Right renal pelvis (tissue), 4 donors: ENCODE measurements around the gene RASGRP3. TPM values are rescaled to one million over a fixed set of nuclear protein-coding genes. Genes with fewer than 3 reads are reported as not detected.

Experiments
- DNase-seq, 4 donors: peaks; one replicate each; pipeline ENCODE4 v3.0.0-alpha.2; 2013; ENCODE audit warnings: low read depth in 4 of 4, low spot score in 3 of 4, missing footprints in 1 of 4
- polyA plus RNA-seq, 4 donors: library from polyadenylated mRNA; unstranded; fragments of 120-200 nt; gene quantifications; one replicate each; pipeline ENCODE4 v1.2.1, GENCODE V29; 2013; ENCODE audit not compliant: insufficient read length in 4 of 4

RASGRP3 gene
- polyA plus RNA-seq, 4 donors, result 17.1 to 27.1 (median 22.9) TPM

DNA sequence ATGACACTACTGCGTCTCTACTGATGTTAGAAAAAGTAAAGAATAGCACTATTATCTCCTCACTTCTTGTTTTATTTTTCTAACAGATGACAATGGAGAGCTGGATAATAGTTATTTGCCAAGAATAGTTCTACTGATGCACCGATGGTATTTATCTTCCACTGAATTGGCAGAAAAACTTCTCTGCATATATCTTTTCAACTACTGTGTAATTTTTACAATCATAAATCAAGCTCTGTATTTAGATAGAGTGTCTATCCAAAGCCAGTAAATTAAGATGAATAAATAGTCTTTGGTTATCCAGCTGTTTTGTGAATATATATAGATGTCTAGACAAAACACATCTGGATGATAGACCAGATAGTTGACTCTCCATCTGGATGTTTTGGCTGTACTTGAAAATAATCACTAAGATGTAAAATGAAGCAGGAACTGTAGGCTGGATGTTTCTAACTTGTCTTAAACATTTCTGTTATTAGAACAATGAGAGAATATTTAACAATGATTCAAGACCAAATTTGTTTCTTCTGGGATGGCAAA lies 40.1 kb downstream of the RASGRP3 start:
- DNase-seq, result no peak

DNA sequence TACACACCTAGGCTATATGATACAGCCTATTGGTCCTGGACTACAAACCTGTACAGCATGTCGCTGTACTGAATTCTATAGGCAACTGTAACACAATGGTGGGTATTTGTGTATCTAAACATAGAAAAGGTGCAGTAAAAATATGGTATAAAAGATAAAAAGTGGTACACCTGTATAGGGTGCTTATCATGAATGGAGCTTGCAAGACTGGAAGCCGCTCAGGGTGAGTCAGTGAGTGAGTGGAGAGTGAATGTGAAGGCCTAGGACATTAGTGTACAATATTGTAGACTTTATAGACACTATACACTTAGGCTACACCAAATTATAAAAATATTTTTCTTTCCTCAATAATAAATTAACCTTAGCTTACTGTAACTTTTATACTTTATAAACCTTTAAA lies 41.8 kb downstream of the RASGRP3 start:
- no peak for DNase-seq

DNA sequence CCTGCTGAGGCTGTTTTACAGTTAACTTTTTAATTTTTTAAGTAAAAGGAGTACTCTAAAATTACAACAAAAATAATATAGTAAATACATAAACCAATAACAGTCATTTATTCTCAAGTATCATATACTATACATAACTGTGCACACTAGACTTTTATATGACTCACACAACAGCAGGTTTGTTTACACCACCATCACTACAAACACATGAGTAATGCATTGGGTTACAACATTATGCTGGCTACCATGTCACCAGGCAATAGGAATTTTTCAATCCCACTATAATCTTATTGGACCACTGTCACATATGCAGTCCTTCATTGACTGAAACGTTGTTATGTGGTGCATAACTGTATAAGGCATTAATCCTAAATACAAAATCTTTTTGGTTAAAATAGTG lies 42.5 kb downstream of the RASGRP3 start:
- DNase-seq, result no peak

DNA sequence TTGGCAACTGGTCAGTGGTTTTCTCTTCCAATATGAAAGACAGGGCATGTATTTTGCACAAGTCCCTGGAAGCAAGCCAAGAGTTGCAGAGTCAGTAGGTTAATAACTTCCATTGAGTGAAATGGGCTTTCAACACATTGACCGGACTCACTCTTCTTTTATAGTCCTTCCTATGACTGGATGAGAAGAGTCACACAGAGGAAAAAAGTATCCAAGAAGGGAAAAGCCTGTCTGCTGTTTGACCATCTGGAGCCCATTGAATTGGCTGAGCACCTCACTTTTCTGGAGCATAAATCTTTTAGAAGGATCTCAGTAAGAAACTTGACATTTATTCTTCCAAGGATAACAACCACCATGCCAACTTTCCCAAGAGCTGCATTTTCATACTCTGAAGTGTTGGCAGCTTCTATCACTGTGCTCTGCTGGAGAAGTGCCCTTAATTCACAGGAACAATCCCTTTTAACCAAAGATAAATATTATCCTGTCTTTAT lies 45.4 kb downstream of the RASGRP3 start:
- DNase-seq, result peak; percentile 23 to 58 (median 46)

DNA sequence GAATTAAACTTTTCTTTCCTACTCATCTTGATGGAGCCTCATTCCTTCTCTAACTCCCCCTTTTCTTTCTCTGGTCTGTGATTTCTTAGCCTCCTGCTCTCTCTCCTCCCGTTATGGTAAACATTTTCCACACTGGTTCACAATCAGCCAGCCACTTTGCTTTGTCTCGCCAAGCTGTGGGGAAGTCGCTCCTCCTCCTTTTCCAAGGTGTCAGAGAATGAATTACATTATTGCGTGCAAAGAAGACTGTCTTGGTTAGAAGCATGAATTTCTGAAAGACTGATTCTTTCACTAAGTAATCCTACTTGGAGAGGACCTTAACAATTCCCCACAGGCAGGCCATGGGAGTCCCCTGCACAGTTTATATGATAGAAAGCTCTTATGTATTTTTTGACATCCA lies 46.1 kb downstream of the RASGRP3 start:
- DNase-seq, result no peak

DNA sequence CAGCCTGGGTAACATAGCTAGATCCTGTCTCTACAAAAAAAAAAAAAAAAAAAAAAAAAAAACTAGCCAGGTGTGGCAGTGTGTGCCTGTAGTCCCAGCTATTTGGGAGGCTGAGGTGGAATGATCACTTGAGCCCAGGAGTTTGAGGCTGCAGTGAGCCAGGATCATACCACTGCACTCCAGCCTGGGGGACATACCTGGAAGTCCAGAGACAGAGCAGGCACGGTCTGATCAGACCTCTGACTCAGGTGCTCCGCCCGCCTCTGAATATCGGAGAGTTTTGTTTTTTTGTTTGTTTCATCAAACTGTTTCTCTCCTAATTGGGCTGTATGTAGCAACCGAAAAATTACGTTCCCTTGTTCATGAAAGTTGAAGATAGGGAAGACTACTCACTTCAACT lies 49.2 kb downstream of the RASGRP3 start:
- DNase-seq, result no peak

DNA sequence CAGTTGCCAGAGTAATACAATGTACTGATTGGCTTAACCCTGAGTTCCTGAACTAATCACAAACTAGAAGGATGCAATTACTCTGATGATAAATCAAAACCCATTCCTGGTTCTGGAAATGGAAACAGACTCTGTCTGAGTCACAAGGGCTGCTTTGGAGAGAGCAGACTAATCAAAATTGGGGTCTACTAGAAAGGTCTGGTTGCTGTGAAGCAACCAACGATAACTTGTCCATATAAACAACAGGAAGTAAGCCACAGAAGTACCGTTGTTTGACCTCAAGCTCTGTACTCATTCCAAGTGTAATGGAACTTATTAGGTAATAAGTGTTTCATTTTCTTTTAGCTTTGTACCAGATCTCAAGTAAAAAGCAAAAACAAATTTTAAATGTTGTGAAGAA lies 49.7 kb downstream of the RASGRP3 start:
- no peak for DNase-seq

DNA sequence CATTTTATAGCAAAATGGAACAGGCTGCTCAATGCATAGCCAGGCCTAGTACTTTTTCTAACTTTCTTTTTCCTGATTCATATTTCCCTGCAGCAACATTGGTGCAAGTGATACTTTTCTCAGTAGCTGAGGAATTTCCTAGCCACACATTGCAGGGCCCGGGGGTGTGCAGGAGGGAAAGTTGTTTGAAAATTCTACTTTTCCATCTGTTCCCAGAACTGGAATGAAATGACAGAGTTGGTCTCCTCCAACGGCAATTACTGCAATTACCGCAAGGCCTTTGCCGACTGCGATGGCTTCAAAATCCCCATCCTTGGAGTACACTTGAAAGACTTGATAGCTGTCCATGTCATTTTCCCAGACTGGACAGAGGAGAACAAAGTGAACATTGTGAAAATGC lies 50.5 kb downstream of the RASGRP3 start:
- DNase-seq, result no peak

DNA sequence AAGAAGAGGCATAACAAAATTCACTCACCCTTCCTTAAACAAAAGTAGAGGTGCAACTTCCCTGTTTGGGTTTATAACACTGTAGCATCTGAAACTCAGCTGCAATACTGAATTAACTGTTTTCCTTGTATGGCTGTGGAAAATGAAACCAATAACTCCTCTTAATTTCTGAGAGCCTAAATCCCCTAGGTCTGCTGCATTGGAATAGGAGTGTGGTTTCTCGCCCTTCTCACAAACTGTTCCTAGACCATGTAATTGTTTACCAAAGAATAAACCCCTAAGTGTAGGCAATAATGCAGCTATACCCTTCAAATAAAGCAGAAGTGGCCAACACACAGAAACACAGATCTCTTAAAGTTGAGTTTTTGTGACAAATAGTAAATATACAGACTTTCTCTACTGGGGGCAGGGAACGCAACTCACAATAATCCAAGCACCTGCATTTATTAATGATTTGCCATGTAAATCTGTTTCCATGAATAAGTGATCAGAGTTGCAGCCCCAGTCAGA lies 52.0 kb downstream of the RASGRP3 start:
- no peak for DNase-seq

DNA sequence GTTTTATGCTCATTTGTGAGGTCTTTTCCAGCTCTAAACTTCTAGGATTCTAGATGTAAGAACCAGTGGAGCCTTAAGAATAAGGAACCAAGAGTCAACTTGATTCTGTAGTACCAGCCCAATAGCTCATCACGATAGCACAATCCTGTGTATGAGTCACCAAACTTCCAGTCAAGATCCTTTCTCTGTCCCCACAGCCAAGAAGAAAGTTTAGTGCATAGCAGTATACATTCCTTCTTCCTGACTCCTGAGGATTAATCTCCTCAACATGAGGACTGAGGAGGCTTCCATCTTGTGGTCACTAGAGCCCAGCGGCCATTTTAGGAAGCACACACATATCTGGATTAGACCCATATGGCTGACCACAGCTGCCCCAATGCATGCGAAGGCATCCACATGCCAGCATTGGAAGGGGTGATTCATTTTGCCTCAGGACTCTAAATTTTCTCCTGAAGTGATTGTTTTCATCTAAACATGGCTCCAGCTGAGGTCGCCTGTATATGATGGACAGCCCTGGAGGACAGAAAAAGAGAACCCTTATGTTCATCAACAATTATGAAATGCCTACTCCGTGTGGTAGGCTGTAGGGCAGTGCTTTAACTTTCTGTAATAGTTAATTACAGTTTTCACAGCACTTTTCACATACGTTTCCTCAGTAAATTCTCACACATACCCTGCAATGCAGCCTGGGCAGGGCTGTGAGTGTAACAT lies 53.5 kb downstream of the RASGRP3 start:
- DNase-seq, result no peak

DNA sequence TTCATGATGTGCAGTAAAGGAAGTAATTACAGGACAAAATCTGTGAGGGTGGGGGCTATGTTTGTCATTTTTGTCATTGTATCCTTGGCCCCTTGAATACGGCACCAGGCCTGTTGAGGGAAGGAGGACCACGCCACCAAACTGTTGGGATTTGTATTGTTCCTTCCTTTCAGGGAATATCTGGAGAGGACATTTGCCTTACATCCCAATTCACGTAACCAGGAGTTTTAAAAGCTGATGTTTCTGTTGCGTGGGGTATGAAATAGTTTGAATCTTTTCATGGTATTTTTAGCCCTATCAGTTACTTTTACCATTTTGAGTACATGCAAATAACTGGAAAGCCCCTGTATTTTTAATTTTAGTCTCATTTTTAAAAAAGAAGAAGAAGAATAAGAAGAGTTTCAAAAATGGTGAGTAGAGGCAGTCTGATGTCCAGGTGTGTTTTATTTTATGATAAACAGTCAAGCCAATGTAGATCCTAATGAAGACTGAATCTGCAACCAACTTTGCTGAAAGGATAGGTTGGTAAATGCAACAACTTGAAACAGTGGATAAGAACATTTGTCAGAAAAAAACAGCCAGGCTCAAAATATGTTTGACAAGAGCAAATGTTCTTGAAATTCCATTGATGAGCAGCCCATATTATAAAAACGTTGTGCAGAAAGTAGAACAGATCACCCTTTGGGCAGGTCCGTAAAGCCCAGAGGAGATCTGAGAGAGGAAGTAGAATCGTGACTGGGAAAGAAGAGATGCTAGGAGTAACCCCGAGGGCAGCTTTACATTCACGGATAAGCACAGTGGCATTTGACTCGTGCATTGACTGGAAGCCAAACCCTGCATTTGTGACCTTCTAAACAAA lies 54.5 kb downstream of the RASGRP3 start:
- no peak for DNase-seq

DNA sequence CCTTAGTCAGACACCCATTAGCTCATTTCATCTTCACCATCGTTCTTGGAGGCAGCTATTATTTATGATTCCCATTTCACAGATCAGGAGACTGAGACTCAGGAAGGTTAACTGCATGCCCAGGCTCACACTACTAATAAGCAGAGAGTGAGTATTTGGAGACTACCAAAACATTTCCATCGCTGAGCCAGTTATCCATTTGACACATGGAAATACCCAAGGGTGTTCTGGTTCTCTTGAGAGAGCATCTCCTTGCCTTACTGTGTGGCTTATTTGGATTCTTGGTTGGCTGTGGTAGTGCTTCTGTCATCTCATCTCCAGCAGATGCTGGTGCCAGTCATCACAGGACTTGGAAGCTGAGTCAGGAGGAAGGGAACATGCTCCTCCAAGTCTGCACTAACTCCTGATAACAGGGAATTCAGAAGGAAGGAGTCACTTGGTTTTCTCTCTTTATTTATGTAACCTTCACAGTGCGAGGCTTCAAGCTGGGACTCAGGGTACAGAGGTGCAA lies 55.2 kb downstream of the RASGRP3 start:
- DNase-seq, result no peak

DNA sequence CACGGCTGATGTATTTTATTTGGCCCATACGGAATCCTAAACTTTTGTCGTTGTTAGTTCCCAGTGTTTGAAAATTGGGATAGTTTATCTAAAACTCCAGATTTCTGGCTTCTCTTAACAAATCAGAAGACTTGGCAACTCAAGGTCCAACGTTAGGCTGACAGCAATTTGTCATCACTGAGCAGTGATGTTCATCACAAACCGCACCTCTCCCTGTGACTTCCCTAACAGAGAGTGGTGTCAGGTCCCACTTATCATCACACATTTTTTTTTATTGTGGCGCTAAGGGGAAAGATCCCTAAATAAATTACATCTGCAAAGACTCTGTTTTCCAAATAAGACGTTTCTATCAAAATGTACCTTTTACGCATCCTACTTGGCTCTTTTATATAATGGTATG lies 55.7 kb downstream of the RASGRP3 start:
- no peak for DNase-seq

DNA sequence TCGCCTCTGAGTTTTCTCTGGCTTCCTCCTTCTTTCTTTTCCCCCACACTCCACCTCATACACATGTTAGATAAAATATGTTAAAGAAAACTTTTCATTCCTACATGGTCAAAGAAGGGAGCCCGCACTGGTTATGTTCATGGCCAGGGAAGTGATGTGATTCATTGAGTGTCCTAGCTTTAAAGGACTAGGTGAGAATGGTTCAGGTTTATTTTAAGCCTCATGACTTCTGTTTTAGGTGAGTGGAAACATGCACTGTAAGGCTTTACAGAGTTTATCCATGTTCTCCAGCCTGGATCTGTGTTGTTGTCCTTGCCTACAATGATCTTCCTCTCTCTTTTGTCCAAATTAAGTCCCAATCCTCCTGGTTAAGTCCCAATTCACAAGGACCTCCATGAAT lies 56.5 kb downstream of the RASGRP3 start:
- no peak for DNase-seq

DNA sequence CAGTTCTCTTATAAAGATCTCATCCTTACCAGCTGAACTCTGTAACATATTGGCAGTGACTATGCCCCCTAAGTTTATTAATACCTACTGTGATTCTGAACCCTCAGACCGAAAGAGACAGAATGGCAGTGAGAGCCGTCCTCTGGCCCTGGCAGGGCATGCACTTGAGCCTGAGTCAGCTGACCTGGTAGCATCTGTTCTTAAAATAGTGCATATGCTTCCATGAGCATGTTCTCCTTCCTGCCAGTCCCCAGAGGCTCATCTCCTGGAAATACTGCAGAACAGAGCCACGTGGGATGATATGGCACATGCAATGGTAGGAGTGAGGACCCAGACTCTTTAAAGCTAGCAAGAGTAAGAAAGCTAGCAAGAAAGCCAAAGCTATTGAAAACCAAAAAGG lies 59.0 kb downstream of the RASGRP3 start:
- DNase-seq, result no peak

DNA sequence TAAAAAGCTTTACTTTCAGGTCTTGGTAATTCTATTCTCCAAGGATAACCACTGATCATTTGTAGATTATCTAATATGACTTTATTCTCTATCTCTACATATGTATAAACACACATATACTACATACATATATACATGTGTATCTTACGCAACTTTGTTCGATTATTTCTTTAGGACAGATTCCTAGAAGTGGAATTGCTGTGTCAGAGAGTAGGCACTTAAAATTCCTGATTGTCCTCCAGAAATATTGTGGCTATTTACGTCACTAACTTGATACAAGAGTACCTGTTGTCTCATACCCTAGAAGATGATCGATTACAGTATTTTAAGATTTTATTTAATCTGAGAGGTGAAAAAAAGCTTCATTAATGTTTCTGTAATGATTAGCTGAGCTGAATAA lies 64.8 kb downstream of the RASGRP3 start:
- DNase-seq, result no peak

DNA sequence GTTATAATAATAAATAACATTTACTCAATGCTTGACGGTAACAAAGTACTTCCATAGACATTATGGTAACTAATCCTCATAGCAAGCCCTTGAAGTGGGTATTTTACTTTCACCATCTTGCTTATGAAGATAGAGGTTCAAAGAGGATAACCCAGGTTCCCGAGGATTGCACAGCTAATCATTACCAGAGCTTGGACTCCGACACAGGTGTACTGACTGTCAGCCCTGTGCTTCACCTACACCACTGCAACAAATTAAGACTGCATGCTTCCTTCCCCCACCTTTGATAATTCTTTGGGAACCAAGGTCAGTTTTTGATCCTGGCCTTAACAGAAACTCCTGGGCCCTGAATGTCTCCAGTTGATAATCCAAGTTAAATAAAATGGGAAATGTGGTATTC lies 73.8 kb downstream of the RASGRP3 start:
- no peak for DNase-seq

DNA sequence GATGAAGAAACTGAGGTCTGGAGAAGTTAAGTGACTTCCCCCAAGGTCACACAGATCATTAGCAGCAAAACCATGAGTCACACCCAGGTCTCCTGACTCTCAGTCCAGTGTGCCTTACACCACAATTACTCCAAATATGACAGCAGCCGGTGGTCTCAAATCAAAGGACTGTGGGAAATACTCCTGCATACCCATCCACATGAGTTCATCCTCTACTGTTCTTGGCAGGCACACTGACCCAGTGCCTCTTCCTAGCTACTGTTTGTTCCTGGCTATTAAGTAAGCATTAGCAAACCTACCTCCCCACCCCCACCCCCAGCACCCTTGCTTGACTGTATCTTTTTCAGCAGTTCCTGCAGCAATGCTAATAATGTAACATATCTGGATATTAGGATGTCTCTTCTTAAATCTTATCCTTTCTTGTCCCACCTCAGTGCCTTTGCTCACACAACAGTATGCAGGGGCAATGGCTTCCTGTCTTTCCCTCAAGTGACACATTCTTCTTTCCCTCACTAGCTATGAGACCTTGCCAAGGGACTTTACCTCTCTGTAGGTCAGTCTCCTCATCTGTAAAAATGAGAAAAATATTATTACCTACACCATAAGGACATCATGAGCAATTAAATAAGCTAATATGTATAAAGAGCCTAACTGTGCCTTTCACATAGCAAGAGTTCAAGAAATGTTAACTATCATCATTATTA lies 76.5 kb downstream of the RASGRP3 start:
- DNase-seq, result no peak

DNA sequence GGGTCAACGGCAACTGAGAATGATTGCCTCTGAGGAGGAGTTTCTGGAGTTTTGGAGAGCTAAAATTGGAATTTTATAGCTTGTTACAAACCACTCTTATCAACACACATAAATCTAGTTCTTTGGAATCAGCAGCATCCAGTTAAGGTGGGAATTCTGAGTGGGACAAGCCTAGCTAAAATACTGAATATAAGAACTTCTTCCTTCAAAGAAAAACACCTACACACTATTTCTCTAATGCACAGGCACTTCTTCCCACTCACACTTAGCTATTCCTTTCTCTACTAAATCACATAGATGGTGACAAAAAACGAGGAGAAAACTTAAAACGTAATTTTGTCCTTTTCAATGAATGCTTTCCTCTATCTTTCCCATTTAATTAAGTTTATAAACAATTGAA lies 79.2 kb downstream of the RASGRP3 start:
- no peak for DNase-seq

DNA sequence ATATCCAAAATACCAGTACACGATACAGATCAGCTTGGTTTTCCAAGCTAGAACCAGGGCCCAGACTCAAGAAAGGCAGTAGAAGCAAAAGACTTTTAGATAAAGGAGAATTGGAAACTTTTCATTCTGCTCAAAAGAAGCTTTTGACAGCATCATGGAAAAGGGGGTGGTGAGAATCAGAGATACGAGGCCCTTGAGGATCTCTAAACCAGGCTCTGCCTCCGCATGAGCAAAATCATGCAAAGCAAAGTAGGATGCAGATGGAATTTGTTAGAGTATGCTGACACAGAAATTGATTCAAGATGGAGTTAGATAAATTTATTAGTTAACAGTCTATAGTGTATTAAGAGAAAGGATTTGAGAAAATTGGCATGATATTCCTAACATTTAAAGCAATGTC lies 82.9 kb downstream of the RASGRP3 start:
- no peak for DNase-seq

DNA sequence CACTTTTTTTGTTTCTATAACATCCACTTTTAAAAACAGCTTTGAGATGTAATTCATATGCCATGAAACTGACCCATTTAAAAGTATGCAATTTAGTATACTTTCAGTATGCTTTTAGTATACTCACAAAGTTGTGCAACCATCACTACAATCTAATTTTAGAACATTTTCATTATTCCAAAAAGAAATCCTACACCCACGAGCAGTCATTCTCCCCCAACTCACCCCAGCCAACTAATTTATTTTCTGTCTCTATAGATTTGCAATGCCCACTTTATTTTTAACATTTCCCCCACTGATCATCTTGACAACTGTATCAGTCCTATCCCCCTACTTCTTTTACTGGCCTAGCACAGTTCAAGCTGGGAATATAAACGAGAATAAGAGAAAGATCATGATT lies 83.6 kb downstream of the RASGRP3 start:
- DNase-seq, result no peak
